Common myeloid progenitor, CD34-positive (primary cell): ENCODE measurements around the gene LGALS7B.
"Not testable (repeated sequence)": the region's sequence is repeated elsewhere in the genome, so short reads cannot be mapped to it uniquely, and the experiment has no call there.

Experiments
- CTCF ChIA-PET: fragments of 350-600 bp; sonication (Branson Sonifier 250); formaldehyde crosslinking; loops from one replicate; lab custom pipeline; 2021; ENCODE audit warnings: antibody characterized with exemption; lab: Charles Lee
- POLR2A ChIA-PET: fragments of 350-600 bp; sonication (Branson Sonifier 250); formaldehyde crosslinking; loops from one replicate; lab custom pipeline; 2021; ENCODE audit warnings: antibody characterized with exemption; lab: Charles Lee
- DNase-seq, 3 donors: peaks; one replicate each; pipeline versions ENCODE4 v3.0.0 to v3.0.0-alpha.2; 2013
- H3K27ac ChIP-seq, 2 experiments: 1 replicate in 1 of 2; 2 replicates in 1 of 2; pipeline ENCODE4 v1.7.0; 2013; ENCODE audit warnings: inconsistent platforms in 2 of 2, low read length in 2 of 2, mild to moderate bottlenecking in 2 of 2, low read depth in 1 of 2, moderate library complexity in 1 of 2; ENCODE audit not compliant: severe bottlenecking in 2 of 2, insufficient read depth in 1 of 2, poor library complexity in 1 of 2
- H3K27me3 ChIP-seq, 5 experiments: replicated peaks in 2 of 5; 1 replicate in 3 of 5; 2 replicates in 2 of 5; pipeline versions ENCODE4 v1.6.1 to v1.7.0; 2013; ENCODE audit warnings: low read length in 4 of 5, mild to moderate bottlenecking in 2 of 5, moderate library complexity in 2 of 5, inconsistent platforms in 1 of 5; ENCODE audit not compliant: insufficient read depth in 5 of 5, control insufficient read depth in 4 of 5
- H3K36me3 ChIP-seq, 4 experiments: 1 replicate in 2 of 4; 2 replicates in 2 of 4; pipeline versions ENCODE4 v1.6.1 to v1.7.0; 2013; ENCODE audit warnings: low read length in 3 of 4, control low read depth in 1 of 4, mild to moderate bottlenecking in 1 of 4; ENCODE audit not compliant: control insufficient read depth in 4 of 4, insufficient read depth in 4 of 4
- H3K4me1 ChIP-seq, 4 experiments: 1 replicate in 3 of 4; 2 replicates in 1 of 4; pipeline versions ENCODE4 v1.6.1 to v1.7.1; 2013; ENCODE audit warnings: low read length in 3 of 4, mild to moderate bottlenecking in 3 of 4, control low read depth in 1 of 4, inconsistent platforms in 1 of 4, moderate library complexity in 1 of 4; ENCODE audit not compliant: control insufficient read depth in 4 of 4, insufficient read depth in 4 of 4; ENCODE audit errors: control extremely low read depth in 1 of 4
- H3K4me3 ChIP-seq, 7 experiments: 1 replicate in 4 of 7; 2 replicates in 3 of 7; pipeline versions ENCODE4 v1.5.1 to v1.7.0; 2013; ENCODE audit warnings: mild to moderate bottlenecking in 7 of 7, low read length in 6 of 7, moderate library complexity in 6 of 7, inconsistent platforms in 2 of 7, low read depth in 2 of 7, control low read depth in 1 of 7; ENCODE audit not compliant: insufficient read depth in 4 of 7, control insufficient read depth in 1 of 7; ENCODE audit errors: extremely low read depth in 1 of 7
- H3K9me3 ChIP-seq, 5 experiments: 1 replicate in 4 of 5; 2 replicates in 1 of 5; pipeline versions ENCODE4 v1.6.1 to v1.7.1; 2013; ENCODE audit warnings: low read length in 4 of 5, mild to moderate bottlenecking in 2 of 5, inconsistent platforms in 1 of 5, low read depth in 1 of 5, moderate library complexity in 1 of 5; ENCODE audit not compliant: control insufficient read depth in 4 of 5, insufficient read depth in 2 of 5; ENCODE audit errors: control extremely low read depth in 1 of 5
- WGBS: methylation state at CpG from one replicate; pipeline ENCODE4 v1.1.5; 2013; ENCODE audit not compliant: insufficient coverage; 5-methylcytosine and 5-hydroxymethylcytosine counted together

LGALS7B gene

DNA sequence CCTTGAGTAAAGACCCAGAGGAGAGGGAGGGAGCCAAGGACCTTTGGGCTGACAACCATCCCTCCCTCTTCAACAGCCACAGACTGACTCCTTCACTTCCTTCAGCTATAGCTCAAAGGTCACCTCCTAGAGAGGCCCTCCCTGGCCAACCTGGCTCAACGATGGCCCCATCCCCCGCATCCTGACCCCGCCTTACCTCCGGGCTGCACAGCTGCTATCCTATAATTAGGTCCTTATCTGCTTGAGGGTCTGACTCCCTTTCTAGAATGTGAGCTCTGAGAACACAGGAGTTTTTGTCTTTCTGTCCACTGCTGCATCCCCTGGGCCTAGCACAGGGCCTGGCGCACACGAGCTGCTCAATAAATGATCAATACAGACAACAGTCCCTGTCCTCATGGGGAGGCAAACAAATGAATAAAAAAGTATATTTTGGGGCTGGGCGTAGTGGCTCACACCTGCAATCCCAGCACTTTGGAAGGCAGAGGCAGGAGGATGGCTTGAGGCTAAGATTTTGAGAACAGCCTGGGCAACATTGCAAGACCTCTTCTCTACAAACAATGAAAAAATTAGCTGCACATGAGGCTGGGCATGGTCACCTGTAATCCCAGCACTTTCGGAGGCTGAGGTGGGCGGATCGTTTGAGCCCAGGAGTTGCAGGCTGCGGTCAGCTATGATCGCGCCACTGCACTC, 30.4 kb downstream of the LGALS7B start:
- CTCF ChIA-PET, result interaction anchor here (0.9 to 1.0 kb wide), 2 partner anchors 10 to 25 kb away, joined by 3 read pairs; no protein-coding TSS in a partner anchor
- POLR2A ChIA-PET, result no interaction called here

DNA sequence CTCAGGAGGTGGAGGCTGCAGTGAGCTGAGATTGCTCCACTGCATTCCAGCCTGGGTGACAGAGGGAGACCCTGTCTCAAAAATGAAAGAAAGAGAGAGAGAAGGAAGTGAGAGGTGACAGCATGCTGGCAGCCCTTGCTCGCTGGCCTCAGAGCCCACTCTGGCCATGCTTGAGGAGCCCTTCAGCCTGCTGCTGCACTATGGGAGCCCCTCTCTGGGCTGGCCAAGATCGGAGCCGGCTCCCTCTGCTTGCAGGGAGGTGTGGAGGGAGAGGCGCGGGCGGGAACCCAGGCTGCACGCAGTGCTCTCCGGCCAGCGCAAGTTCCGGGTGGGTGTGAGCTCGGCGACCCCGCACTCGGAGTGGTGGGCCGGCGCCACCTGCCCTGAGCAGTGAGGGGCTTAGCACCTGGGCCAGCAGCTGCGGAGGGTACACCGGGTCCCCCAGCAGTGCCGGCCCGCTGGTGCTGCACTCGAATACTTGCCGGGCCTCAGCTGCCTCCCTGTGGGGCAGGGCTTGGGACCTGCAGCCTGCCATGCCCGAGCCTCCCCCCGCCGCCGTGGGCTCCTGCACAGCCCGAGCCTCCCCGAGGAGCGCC, 32.3 kb downstream of the LGALS7B start:
- peaks cover 2 to 64% (median 25%) of the 10 kb centered on the region in 4 experiments for H3K36me3 ChIP-seq
- WGBS, result 97% methylated on average over 26 of the region's 29 CpGs
- POLR2A ChIA-PET, H3K27me3 ChIP-seq, H3K27ac ChIP-seq, H3K4me3 ChIP-seq, H3K9me3 ChIP-seq, H3K4me1 ChIP-seq, DNase-seq: not testable (repeated sequence)
- CTCF ChIA-PET, result interaction anchor here (0.6 to 1.9 kb wide), 2 partner anchors 8 to 72 kb away, joined by 3 to 5 read pairs; no protein-coding TSS in a partner anchor

More for the DNA sequence above, 30.4 kb downstream of the LGALS7B start:
- Histone ChIP-seq H3K4me3 (no peak overlapping the region), H3K9me3 (peaks cover 0 to 2% (median 0%) of the 10 kb centered on the region in 5 experiments), H3K27ac (no peak overlapping the region), H3K27me3 (no peaks in the 10 kb centered on the region), H3K36me3 (peaks cover 2 to 66% (median 34%) of the 10 kb centered on the region in 4 experiments), H3K4me1 (no peaks in the 10 kb centered on the region)
- WGBS, result 92% methylated on average over 10 of the region's 13 CpGs
- DNase-seq, result no peak

DNA sequence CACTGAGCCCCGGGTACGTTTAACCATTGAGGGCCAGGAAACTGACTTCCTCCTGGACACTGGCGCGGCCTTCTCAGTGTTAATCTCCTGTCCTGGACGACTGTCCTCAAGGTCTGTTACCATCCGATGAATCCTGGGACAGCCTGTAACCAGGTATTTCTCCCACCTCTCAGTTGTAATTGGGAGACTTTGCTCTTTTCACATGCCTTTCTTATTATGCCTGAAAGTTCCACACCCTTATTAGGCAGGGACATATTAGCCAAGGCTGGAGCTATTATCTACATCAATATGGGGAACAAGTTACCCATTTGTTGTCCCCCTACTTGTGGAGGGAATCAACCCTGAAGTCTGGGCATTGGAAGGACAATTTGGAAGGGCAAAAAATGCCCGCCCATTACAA, 36.9 kb downstream of the LGALS7B start:
- peaks cover 5 to 68% (median 24%) of the 10 kb centered on the region in 4 experiments for H3K36me3 ChIP-seq
- H3K27ac ChIP-seq, DNase-seq, H3K9me3 ChIP-seq, H3K4me1 ChIP-seq, POLR2A ChIA-PET, H3K4me3 ChIP-seq, CTCF ChIA-PET, H3K27me3 ChIP-seq: not testable (repeated sequence)
- 93% methylated on average over 5 of the region's 7 CpGs for WGBS

GRCh38 chr19:38826856-38827551, 38.0 kb downstream of the LGALS7B start:
- H3K36me3 ChIP-seq, result peaks cover 5 to 60% (median 24%) of the 10 kb centered on the region in 4 experiments
- ChIA-PET POLR2A (no interaction called here), CTCF (no interaction called here)

DNA sequence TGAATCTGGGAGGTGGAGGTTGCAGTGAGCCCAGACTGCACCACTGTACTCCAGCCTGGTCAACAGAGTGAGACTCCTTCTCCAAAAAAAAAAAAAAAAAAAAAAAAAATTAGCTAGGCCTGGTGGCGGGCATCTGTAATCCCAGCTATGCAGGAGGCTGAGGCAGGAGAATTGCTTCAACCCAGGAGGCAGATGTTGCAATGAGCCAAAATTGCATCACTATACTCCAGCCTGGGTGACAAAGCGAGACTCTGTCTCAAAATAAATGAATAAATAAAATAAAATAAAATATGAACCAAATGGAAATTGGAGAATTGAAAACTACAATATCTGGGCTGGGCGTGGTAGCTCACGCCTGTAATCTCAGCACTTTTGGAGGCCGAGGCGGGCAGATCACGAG, 40.2 kb downstream of the LGALS7B start:
- H3K9me3 ChIP-seq, H3K27me3 ChIP-seq, H3K4me3 ChIP-seq, POLR2A ChIA-PET, DNase-seq, H3K27ac ChIP-seq: not testable (repeated sequence)
- 94% methylated on average over 4 of the region's 7 CpGs for WGBS
- H3K36me3 ChIP-seq, result peaks cover 3 to 45% (median 19%) of the 10 kb centered on the region in 4 experiments
- H3K4me1 ChIP-seq, result peaks cover 3 to 17% (median 14%) of the 10 kb centered on the region in 4 experiments
- CTCF ChIA-PET, result interaction anchor here (1.1 kb wide), 1 partner anchor 101 kb away, joined by 3 read pairs; the partner anchor contains the start of genes MRPS12 and SARS2

More at GRCh38 chr19:38826856-38827551, 38.0 kb downstream of the LGALS7B start:
- Histone ChIP-seq H3K9me3 (peaks cover 0 to 2% (median 0%) of the 10 kb centered on the region in 5 experiments), H3K4me3 (no peak overlapping the region), H3K27ac (no peak overlapping the region), H3K27me3 (no peaks in the 10 kb centered on the region), H3K4me1 (peaks cover under 1 to 13% (median 10%) of the 10 kb centered on the region in 4 experiments)
- WGBS, result 95% methylated on average over 4 of the region's 6 CpGs
- no peak for DNase-seq

GRCh38 chr19:38830039-38830733, 41.2 kb downstream of the LGALS7B start:
- CTCF ChIA-PET, result interaction anchor here (0.6 kb wide), 1 partner anchor 161 kb away, joined by 4 read pairs; no protein-coding TSS in a partner anchor
- POLR2A ChIA-PET, result no interaction called here
- Histone ChIP-seq H3K4me1 (peaks cover 3 to 17% (median 14%) of the 10 kb centered on the region in 4 experiments), H3K9me3 (no peaks in the 10 kb centered on the region), H3K27ac (no peak overlapping the region), H3K27me3 (no peaks in the 10 kb centered on the region), H3K36me3 (peaks cover 3 to 41% (median 18%) of the 10 kb centered on the region in 4 experiments), H3K4me3 (no peak overlapping the region)
- 100% methylated on average over 1 of the region's 4 CpGs for WGBS
- no peak for DNase-seq
